ENCODE results near the gene TM9SF3. TPM values are rescaled to one million over a fixed set of nuclear protein-coding genes. Genes with fewer than 3 reads are reported as not detected.

The TM9SF3 gene
- polyA plus RNA-seq, 4 donors, result 30.3 to 250 (median 62.5) TPM

DNA sequence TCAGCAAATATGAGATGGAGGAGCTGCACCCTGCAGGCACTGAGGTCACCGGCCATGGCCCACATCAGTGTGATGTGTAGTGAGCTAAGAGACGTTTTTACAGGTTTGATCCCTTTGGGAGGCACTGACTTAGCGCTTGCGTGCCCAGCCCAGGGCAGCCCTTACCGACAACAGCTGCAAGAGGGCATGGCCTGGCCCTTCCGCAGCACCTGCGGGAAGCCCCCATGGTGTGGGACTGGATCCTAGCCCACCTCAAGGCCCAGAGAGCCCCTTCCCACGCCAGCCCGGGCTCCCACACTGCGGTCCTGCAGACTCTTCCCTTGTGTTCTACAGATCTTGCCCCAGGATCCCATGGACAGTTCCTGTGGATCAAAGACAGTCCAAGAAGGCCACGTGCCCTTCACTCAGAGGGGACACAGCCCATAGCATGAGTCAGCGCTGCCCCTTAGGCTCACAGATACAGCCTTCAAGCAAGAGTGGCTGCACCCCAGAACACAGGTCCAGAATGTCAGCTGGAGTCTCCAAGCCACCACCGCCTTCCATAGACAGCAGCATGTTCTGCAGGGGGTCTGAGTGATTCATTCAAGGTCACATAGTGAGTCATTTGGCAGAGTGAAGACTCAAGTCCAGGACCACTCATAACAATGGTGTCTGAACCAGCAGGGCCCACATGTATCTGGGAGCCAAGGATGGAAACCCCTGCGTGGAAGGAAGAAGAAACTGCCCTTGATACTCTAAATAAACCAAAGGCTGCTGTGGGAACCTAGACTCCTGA is 98.5 kb downstream of the TM9SF3 start:
- H3K4me1 ChIP-seq (ENCODE audit: control insufficient read depth in 3 of 3, insufficient read depth in 2 of 3, low read depth in 1 of 3, low read length in 2 of 3), result no peaks in the 10 kb centered on the region
- H3K36me3 ChIP-seq (ENCODE audit: control insufficient read depth in 3 of 3, insufficient read depth in 2 of 3, low read depth in 1 of 3, low read length in 3 of 3), result no peaks in the 10 kb centered on the region
- FAIRE-seq (no peak), DNase-seq (no peak)
- H3K27me3 ChIP-seq (ENCODE audit: control insufficient read depth in 3 of 3, insufficient read depth in 3 of 3, low read length in 3 of 3), result peaks cover 0 to 4% (median 0%) of the 10 kb centered on the region in 3 donors
- no peak overlapping the region for H3K4me3 ChIP-seq (ENCODE audit: low read depth in 1 of 3, low read length in 3 of 3)
- H3K27ac ChIP-seq (ENCODE audit: low read depth in 1 of 3, low read length in 2 of 3), result no peak overlapping the region
- 83 to 87% (median 83%) methylated on average over 14 of the region's 14 CpGs for WGBS, 3 donors
- H3K9me3 ChIP-seq (ENCODE audit: control insufficient read depth in 2 of 2, insufficient read depth in 1 of 2, low read depth in 1 of 2, low read length in 1 of 2), result no peaks in the 10 kb centered on the region

DNA sequence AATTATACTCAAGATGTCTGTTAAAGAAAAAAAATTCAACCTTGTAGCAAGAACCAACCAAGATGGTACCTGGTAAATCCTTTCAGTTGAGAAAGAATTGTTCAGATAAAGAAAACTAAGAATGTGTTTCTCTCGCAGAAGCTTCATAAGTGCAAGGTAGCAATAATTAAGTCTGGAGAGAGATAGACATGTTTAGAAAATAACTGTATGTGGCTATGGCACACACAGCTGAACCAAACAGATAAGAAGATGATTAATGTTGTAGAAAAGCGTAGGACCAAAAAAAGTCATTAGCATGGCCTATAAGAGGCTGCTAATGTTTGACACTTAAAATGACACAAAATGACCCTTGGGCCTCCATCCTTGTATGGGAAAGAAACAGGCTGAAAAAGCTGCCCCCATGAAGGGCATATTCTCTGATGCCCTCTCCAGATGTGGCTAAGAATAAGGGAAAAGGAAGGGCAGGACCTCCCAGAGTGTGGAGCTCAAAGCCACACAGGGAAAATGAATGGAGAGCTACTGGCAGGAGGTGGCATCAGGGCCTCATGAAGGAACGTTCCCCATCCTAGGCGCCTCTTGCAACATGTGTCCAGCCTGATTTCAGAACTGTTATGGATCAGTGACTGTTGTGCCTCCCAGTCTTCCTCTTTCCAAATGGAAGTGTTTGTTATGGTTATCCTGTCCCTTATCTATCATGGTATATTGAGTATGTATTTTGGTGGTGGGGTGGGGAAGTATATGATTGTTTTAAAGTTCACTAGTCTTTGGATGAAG is 103.8 kb downstream of the TM9SF3 start:
- Histone ChIP-seq H3K4me1 (ENCODE audit: control insufficient read depth in 3 of 3, insufficient read depth in 2 of 3, low read depth in 1 of 3, low read length in 2 of 3) (no peaks in the 10 kb centered on the region), H3K9me3 (ENCODE audit: control insufficient read depth in 2 of 2, insufficient read depth in 1 of 2, low read depth in 1 of 2, low read length in 1 of 2) (no peaks in the 10 kb centered on the region), H3K27me3 (ENCODE audit: control insufficient read depth in 3 of 3, insufficient read depth in 3 of 3, low read length in 3 of 3) (peaks cover 0 to 6% (median 5%) of the 10 kb centered on the region in 3 donors), H3K4me3 (ENCODE audit: low read depth in 1 of 3, low read length in 3 of 3) (no peak overlapping the region), H3K27ac (ENCODE audit: low read depth in 1 of 3, low read length in 2 of 3) (no peak overlapping the region), H3K36me3 (ENCODE audit: control insufficient read depth in 3 of 3, insufficient read depth in 2 of 3, low read depth in 1 of 3, low read length in 3 of 3) (no peaks in the 10 kb centered on the region)
- FAIRE-seq, result no peak
- DNase-seq, result no peak
- WGBS, 3 donors, result 68 to 73% (median 70%) methylated on average over 4 of the region's 4 CpGs

DNA sequence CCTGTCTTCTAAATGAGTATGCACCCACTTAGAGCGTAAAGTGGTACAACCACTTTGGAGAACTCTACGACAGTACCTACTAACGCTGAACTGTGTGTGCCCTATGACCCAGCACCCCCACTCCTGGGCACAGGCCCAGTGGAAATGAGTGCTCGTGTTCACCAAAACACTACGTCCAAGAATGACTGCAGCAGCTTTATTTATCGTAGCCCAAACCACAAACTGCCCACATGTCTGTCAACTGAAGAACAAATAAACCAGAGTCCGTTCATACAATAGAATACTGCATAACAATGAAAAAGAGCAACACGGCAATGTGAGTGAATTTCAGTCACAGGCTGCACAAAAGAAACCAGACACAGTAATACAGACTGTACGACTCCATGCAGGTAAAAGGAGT is 108.5 kb downstream of the TM9SF3 start:
- H3K27ac ChIP-seq (ENCODE audit: low read depth in 1 of 3, low read length in 2 of 3), result no peak overlapping the region
- H3K36me3 ChIP-seq (ENCODE audit: control insufficient read depth in 3 of 3, insufficient read depth in 2 of 3, low read depth in 1 of 3, low read length in 3 of 3), result no peaks in the 10 kb centered on the region
- no peaks in the 10 kb centered on the region for H3K4me1 ChIP-seq (ENCODE audit: control insufficient read depth in 3 of 3, insufficient read depth in 2 of 3, low read depth in 1 of 3, low read length in 2 of 3)
- no peak for DNase-seq
- no peak overlapping the region for H3K4me3 ChIP-seq (ENCODE audit: low read depth in 1 of 3, low read length in 3 of 3)
- no peak for FAIRE-seq
- H3K27me3 ChIP-seq (ENCODE audit: control insufficient read depth in 3 of 3, insufficient read depth in 3 of 3, low read length in 3 of 3), result peaks cover 0 to 21% (median 3%) of the 10 kb centered on the region in 3 donors
- WGBS, 3 donors, result 75 to 80% (median 78%) methylated on average over 9 of the region's 9 CpGs
- H3K9me3 ChIP-seq (ENCODE audit: control insufficient read depth in 2 of 2, insufficient read depth in 1 of 2, low read depth in 1 of 2, low read length in 1 of 2), result no peaks in the 10 kb centered on the region

DNA sequence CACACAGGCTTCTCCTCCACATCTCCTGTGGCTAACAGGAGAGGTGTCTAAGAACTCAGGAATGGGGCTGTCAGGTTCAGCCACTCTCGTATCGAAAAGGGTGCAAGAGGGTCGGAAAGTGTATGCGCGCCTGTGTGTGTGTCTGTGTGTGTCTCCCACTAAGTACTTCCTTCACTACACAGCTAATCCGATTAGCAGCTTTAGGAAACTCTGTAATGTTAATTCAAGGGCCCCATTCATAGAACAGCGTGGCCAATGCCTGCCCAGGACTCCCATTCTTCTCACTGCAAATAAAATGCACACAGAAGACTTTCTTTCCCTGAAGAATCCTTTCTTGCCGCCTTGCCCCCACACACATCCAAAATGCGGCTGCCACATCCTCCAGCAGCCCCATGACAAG is 112.9 kb downstream of the TM9SF3 start:
- no peak for DNase-seq
- no peaks in the 10 kb centered on the region for H3K36me3 ChIP-seq (ENCODE audit: control insufficient read depth in 3 of 3, insufficient read depth in 2 of 3, low read depth in 1 of 3, low read length in 3 of 3)

DNA sequence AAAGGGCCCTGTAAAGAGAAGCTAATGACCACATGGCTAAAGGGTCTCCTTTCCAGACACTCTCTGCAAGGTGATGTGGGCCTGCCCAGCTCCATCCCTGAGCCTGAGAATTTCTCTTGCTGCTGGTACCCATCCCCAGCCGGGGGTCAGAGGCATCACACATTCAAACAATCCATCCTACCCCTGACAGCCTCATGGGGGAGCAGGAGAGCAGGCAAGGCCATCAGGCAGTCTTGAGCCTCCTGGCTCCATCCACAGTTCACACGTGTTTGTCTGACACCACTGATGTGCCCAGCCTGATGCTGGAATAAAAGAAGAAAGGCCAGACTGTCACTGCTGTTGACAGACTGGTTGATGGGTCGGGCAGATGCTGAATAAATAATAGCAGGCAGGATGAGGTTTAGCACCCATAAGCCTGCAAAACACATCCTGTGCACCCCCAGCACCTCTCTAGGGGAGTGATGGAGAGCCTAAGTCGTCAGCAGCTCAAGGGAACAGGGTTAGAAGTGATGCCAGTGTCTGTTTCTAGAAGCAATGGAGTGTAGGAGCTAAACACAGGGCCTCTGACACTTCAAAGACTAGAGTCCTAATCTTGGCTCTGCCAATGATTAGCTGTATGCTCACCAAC is 116.6 kb downstream of the TM9SF3 start:
- DNase-seq (peak; percentile 28 to 34), FAIRE-seq (no peak)
- Histone ChIP-seq H3K9me3 (ENCODE audit: control insufficient read depth in 2 of 2, insufficient read depth in 1 of 2, low read depth in 1 of 2, low read length in 1 of 2) (no peaks in the 10 kb centered on the region), H3K27ac (ENCODE audit: low read depth in 1 of 3, low read length in 2 of 3) (no peak overlapping the region), H3K27me3 (ENCODE audit: control insufficient read depth in 3 of 3, insufficient read depth in 3 of 3, low read length in 3 of 3) (peaks cover 0 to 27% (median 5%) of the 10 kb centered on the region in 3 donors), H3K4me1 (ENCODE audit: control insufficient read depth in 3 of 3, insufficient read depth in 2 of 3, low read depth in 1 of 3, low read length in 2 of 3) (no peaks in the 10 kb centered on the region), H3K4me3 (ENCODE audit: low read depth in 1 of 3, low read length in 3 of 3) (no peak overlapping the region), H3K36me3 (ENCODE audit: control insufficient read depth in 3 of 3, insufficient read depth in 2 of 3, low read depth in 1 of 3, low read length in 3 of 3) (no peaks in the 10 kb centered on the region)
- 15 to 20% (median 15%) methylated on average over 4 of the region's 4 CpGs for WGBS, 3 donors

More for the DNA sequence above, 112.9 kb downstream of the TM9SF3 start:
- Histone ChIP-seq H3K4me3 (ENCODE audit: low read depth in 1 of 3, low read length in 3 of 3) (no peak overlapping the region), H3K27me3 (ENCODE audit: control insufficient read depth in 3 of 3, insufficient read depth in 3 of 3, low read length in 3 of 3) (peaks cover 0 to 27% (median 3%) of the 10 kb centered on the region in 3 donors), H3K4me1 (ENCODE audit: control insufficient read depth in 3 of 3, insufficient read depth in 2 of 3, low read depth in 1 of 3, low read length in 2 of 3) (no peaks in the 10 kb centered on the region), H3K27ac (ENCODE audit: low read depth in 1 of 3, low read length in 2 of 3) (no peak overlapping the region), H3K9me3 (ENCODE audit: control insufficient read depth in 2 of 2, insufficient read depth in 1 of 2, low read depth in 1 of 2, low read length in 1 of 2) (no peaks in the 10 kb centered on the region)
- no peak for FAIRE-seq
- 81 to 86% (median 84%) methylated on average over 9 of the region's 9 CpGs for WGBS, 3 donors

DNA sequence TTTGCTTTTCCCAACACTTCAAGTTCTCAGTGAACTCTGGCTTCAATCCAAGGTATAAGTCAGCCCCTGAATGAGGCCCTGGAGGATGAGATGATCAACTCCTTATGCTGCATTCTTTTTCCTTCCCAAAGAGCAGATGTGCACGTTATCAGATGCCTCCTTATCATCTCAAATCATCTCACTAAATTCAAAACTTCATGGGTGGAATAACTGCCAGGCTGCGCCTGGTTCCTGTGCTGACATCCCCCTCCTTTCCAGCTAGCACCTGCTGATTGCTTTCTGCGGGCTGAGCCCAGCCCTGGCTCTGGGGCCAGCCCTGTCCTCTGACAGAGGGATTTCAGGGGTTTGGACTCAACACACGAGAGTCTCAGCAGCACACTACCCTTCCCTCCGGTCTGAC is 118.0 kb downstream of the TM9SF3 start:
- DNase-seq, result no peak
- Histone ChIP-seq H3K27ac (ENCODE audit: low read depth in 1 of 3, low read length in 2 of 3) (no peak overlapping the region), H3K9me3 (ENCODE audit: control insufficient read depth in 2 of 2, insufficient read depth in 1 of 2, low read depth in 1 of 2, low read length in 1 of 2) (no peaks in the 10 kb centered on the region), H3K27me3 (ENCODE audit: control insufficient read depth in 3 of 3, insufficient read depth in 3 of 3, low read length in 3 of 3) (peaks cover 0 to 20% (median 5%) of the 10 kb centered on the region in 3 donors), H3K4me1 (ENCODE audit: control insufficient read depth in 3 of 3, insufficient read depth in 2 of 3, low read depth in 1 of 3, low read length in 2 of 3) (no peaks in the 10 kb centered on the region), H3K4me3 (ENCODE audit: low read depth in 1 of 3, low read length in 3 of 3) (no peak overlapping the region), H3K36me3 (ENCODE audit: control insufficient read depth in 3 of 3, insufficient read depth in 2 of 3, low read depth in 1 of 3, low read length in 3 of 3) (no peaks in the 10 kb centered on the region)
- FAIRE-seq, result no peak
- WGBS, 3 donors, result 44 to 57% (median 50%) methylated on average over 5 of the region's 5 CpGs

Other genes starting within 250 kb of the TM9SF3 start
- not detected for gene OPALIN, start 228.0 kb downstream of the TM9SF3 start, polyA plus RNA-seq
- gene TLL2, start 73.1 kb downstream of the TM9SF3 start, polyA plus RNA-seq, result 1 to 10 TPM in 1 of 4 donors, under 1 TPM in 2, not detected in 1; 0.46 to 1.6 (median 0.54) TPM
- 1 to 10 TPM; 5.6 to 9.2 (median 6.6) TPM for gene PIK3AP1, start 133.5 kb upstream of the TM9SF3 start, polyA plus RNA-seq
- 10 to 100 TPM in 2 of 4 donors, 1 to 10 TPM in 2; 7.0 to 48.8 (median 9.5) TPM for gene LCOR, start 245.3 kb upstream of the TM9SF3 start, polyA plus RNA-seq

Data from small intestine (tissue), 7 donors.